Stimulated activated naive CD4-positive, alpha-beta T cell (primary cell): ENCODE results near the gene MYL2.
"Not testable (repeated sequence)": the region's sequence is repeated elsewhere in the genome, so short reads cannot be mapped to it uniquely, and the experiment has no call there.

ENCODE experiments used
- DNase-seq, 6 experiments: peaks; one replicate each; lab custom pipeline; 2025; lab: John Stamatoyannopoulos, UW

Gene MYL2, protein sequence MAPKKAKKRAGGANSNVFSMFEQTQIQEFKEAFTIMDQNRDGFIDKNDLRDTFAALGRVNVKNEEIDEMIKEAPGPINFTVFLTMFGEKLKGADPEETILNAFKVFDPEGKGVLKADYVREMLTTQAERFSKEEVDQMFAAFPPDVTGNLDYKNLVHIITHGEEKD

GRCh38 chr12:110920324-110920910 is at the start of gene MYL2:
MYL2 (minus strand) TSS chr12:110920579; CDS start chr12:110920529, 50 bp downstream.
- DNase-seq = no peak

GRCh38 chr12:110966081-110966760 is 45.8 kb upstream of the MYL2 start:
- DNase-seq = no peak

DNA sequence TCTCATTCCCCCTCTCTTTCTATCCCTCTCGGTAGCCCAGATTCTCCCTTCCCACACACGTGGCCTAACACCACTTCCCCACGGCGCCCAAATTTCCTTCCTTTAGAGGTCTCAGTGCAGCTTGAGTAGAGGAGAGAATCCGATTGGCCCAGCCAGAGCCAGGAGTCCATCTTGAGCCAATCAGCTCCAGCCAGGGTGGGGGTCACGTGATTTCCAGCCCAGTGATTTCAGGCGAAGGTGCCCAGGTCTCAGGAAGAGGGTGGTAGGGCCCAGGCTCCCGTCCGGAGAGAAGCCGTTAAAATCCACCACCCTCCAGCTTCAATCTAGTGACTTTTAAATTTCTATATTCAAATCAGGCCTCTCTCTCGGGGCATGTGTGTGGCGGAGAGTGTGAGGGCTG is 45.2 kb upstream of the MYL2 start:
- no peak for DNase-seq

DNA sequence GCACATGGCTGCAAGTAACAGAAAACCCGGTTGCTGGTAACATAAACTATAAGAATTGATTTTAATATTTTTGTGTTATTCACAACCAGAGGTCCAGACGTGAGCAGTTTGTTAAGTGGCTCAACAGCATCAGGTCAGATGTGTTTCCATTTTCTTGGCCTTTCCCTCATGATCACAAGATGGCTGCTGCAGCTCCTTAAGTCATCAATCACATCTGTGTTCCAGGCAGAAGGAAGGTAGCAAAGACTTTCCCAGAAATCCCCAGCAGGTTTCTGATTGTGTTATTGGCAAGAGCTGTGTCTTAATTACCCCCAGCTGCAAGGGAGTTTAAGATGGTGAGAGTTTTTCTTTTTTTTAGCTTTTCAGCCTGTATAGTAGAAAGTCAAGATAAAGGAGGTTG is 40.4 kb upstream of the MYL2 start:
- no peak for DNase-seq

- no peak for DNase-seq
These were observed 37.3 kb upstream of the MYL2 start for GRCh38 chr12:110957652-110958051.

DNA sequence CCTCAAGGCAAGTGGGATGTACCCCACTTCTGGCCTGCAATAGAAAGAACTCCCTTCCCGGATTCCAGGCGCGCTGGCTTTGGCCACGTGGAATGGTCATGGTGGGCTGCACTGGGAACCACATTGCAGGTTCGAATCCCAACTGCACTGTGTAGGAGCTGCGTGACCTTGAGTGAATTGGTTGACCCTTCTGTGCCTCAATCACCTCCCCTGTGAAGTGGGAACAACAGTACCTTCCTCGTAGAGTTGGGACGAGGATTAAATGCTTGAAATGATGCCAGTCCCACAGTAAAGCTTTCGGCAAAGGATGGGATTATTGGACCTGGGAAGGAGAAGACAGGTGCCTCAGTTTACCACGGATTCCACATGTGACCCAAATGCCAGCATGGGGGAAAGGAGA is 36.8 kb upstream of the MYL2 start:
- DNase-seq = no peak

- DNase-seq = not testable (repeated sequence)
These were observed 30.5 kb upstream of the MYL2 start for GRCh38 chr12:110950867-110951266.

DNA sequence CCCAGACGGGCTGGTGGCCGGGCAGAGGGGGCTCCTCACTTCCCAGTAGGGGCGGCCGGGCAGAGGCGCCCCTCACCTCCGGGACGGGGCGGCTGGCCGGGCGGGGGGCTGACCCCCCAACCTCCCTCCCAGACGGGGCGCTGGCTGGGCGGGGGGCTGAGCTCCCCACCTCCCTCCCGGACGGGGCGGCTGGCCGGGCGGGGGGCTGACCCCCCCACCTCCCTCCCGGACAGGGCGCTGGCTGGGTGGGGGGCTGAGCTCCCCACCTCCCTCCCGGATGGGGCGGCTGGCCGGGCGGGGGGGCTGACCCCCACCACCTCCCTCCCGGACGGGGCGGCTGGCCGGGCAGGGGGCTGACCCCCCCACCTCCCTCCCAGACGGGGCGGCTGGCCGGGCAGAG is 30.1 kb upstream of the MYL2 start:
- not testable (repeated sequence) for DNase-seq

- DNase-seq = no peak
These were observed 27.7 kb upstream of the MYL2 start for GRCh38 chr12:110948041-110948440.

- no peak for DNase-seq
These were observed 23.0 kb upstream of the MYL2 start for GRCh38 chr12:110943373-110943772.

DNA sequence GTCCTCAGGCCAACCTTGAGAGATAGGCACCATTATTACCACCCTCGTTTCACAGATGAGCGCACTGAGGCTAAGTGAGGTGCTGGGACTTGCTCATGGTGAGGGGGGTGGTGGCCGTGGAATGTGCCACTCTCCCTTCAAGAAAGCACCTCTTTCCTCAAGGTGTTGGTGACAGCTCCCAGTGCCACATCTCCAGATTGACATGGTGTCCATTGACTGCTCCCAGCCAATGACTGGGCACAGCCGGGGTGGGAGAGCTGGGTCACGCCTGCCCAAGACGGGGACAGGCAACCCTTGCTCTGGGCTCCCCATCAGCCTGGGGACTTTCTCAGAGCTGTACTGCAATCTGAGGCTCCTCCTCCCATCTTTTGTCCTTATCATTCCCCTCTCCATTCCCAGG is 21.0 kb upstream of the MYL2 start:
- no peak for DNase-seq

GRCh38 chr12:110940933-110941332 is 20.6 kb upstream of the MYL2 start:
- DNase-seq = no peak

DNA sequence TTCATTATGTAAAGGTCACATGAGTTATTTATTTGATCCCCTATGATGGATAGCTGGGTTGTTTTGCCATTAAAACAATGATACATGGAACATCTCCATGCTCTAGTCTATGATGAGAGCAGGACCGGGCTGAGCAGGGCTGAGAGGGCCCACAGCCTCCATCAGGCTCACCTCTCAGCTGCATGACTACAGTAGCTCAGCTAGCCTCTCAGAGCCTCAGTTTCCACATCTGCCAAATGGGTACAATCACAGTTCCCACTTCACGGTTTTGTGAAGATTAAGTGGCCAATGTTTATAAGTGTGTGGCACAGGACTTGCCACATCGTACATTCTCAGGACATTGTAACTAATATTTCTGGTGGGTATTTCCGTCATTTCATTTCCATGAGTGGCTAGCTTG is 19.9 kb upstream of the MYL2 start:
- DNase-seq = no peak

DNA sequence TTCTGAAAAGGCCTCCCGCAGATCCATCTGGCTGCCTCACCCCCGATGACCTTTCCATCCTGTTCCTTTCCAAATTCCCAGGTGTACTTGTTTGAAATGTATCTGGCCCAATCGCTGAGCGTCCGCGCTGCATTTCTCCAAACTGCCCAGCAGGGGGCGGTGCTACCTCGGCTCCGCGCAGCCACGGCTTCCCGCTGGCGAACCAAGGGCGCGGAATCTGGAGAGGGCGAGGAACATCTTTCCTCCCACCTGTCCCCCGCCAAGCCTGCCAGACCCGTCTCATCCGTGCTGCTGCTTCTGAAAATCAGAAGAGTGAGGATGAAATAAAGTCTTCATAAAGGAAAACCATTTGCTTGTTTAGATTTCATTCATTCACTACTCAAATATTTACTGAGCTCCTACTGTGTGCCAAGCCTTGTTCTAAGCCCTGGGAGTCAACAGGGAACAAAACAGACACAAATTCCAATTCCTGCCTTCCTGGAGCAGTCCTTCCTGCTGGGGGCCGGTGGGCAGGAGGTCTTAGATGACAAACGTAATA is 16.8 kb upstream of the MYL2 start:
- peak; percentile 16 to 57 (median 36) for DNase-seq

DNA sequence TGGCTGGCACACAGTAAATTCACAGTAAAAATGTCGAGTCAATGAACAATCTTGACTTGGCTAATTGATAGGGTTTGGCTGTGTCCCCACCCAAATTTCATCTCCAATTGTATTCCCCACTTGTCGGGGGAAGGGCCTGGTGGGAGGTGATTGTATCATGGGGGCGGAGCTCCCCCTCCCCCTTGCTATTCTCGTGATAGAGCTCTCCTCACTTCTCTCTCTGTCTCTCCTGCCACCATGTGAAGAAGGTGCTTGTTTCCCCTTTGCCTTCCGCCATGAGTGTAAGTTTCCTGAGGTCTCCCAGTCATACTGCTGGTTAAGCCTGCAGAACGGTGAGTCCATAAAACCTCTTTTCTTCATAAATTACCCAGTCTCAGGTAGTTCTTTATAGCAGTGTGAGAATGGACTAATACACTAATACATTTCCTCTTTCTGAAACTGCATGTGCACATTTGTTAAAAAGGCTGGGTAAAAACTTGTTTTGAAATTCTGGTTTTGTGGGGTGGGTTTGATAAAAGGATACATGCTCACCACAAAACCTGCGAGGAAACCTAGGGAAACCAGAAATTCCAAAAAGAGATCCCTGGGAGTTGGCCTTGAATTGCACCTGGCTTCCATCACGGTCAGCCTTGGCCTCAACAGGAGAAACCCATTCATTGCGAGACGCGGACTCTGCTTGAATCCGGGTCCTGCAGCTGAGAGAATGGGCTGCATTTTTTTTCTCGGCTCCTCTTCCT is 16.2 kb upstream of the MYL2 start:
- no peak for DNase-seq

DNA sequence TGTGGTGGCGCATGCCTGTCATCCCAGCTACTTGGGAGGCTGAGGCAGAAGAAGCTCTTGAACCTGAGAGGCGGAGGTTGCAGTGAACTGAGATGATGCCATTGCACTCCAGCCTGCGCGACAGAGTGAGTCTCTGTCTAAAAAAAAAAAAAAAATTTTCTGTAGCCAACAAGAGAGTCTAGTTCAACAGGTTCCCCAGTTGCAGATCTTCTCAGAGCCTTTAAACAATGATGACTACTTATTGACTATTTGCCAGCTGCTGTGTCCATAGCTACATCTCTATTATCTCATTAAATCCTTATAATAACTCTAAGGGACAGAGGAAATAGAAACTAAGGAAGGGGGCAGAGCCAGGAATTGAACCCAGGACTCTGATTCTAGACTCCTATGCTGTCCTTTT is 15.2 kb upstream of the MYL2 start:
- DNase-seq = no peak

DNA sequence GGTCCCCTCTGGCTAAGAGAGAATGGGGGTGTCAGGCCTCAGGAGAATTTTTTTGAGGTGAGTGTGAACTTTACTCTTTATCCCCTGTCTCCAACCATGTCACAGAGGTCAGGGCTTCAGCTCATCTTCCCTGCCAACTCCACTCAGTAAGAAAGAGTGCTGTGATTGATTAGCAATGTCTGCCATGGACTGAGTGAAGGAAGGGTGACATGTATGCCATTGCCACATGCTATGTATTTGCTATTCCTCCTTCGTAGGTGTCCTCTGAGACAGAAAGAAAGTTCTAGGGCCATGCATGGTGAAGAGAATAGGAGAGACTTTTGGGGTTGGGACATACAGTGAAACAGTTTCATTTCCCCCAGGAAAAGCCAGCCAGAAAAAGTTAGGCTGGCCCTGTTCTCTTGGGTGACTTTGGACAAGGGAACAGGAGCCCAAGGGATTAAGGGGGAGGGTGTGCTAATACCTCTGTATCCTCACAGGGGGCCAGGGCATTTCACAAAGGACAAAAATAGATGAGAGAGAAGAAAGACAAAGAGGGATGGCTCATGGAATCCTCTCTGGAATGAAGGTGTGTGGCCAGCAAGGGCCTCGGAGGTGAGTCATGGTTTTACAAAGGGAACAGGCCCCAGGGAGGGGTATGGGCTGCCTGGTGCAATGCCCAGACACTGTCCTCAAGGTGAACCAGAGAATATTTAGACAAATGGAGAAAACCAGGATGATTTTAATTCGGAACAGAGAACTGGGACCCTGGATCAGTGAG is 13.9 kb upstream of the MYL2 start:
- no peak for DNase-seq

- no peak for DNase-seq
These were observed 13.1 kb upstream of the MYL2 start for GRCh38 chr12:110933326-110933974.

GRCh38 chr12:110932046-110932445 is 11.7 kb upstream of the MYL2 start:
- DNase-seq = no peak

DNA sequence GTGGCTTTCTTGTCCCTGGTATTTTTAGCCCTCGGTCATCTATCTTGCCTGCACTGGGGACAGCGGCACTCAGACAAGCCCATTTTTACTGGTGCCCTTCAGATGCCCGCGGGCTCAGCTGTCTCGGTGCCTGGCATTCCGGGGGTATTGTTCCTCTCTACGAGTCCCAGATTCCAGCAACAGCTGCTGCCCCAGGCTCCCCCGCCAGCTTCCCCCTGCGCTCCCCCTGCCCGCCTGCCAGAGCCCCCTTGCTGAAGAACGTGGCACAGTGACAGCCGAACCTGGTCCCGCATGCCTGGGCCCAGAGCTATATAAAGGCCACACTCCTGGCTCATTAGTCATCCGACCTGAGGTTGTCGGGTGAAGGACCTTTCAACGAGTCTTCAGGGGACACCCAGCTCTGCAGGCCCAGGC is 10.9 kb upstream of the MYL2 start:
- DNase-seq = no peak
